ENCODE measurements around the gene NRN1.
"Not testable (repeated sequence)": the region's sequence is repeated elsewhere in the genome, so short reads cannot be mapped to it uniquely, and the experiment has no call there.

NRN1 gene

GRCh38 chr6:6006428-6007365 is at the start of gene NRN1:
NRN1 (minus strand) TSS chr6:6006925; CDS start chr6:6006749, 176 bp downstream.
- peak; percentile 18 for DNase-seq

- DNase-seq, result no peak
Observed at GRCh38 chr6:6052216-6052615, 45.5 kb upstream of the NRN1 start.

GRCh38 chr6:6046716-6047115 is 40.0 kb upstream of the NRN1 start:
- DNase-seq, result no peak

GRCh38 chr6:6039946-6040509 is 33.3 kb upstream of the NRN1 start:
- no peak for DNase-seq

- DNase-seq, result no peak
Observed at GRCh38 chr6:6037179-6037578, 30.5 kb upstream of the NRN1 start.

- DNase-seq, result no peak
Observed at GRCh38 chr6:6033858-6034257, 27.1 kb upstream of the NRN1 start.

GRCh38 chr6:6026513-6027205 is 19.9 kb upstream of the NRN1 start:
- no peak for DNase-seq

GRCh38 chr6:6025736-6026135 is 19.0 kb upstream of the NRN1 start:
- DNase-seq, result no peak

GRCh38 chr6:6024220-6024619 is 17.5 kb upstream of the NRN1 start:
- DNase-seq, result no peak

- not testable (repeated sequence) for DNase-seq
Observed at GRCh38 chr6:6022841-6023240, 16.1 kb upstream of the NRN1 start.

- DNase-seq, result peak; percentile 17
Observed at GRCh38 chr6:6008648-6009421, 2.1 kb upstream of the NRN1 start.

GRCh38 chr6:6008089-6008647 is 1.4 kb upstream of the NRN1 start:
- DNase-seq, result no peak

- DNase-seq, result peak; percentile 41
Observed at GRCh38 chr6:6007366-6008088, 802 bp upstream of the NRN1 start.

- DNase-seq, result peak; percentile 2
Observed at GRCh38 chr6:6006006-6006427, 708 bp downstream of the NRN1 start.

GRCh38 chr6:6005051-6006005 is 1.4 kb downstream of the NRN1 start:
- DNase-seq, result no peak

- DNase-seq, result no peak
Observed at GRCh38 chr6:6004390-6004995, 2.2 kb downstream of the NRN1 start.

- DNase-seq, result no peak
Observed at GRCh38 chr6:6003621-6004366, 2.9 kb downstream of the NRN1 start.

GRCh38 chr6:6002848-6003620 is 3.7 kb downstream of the NRN1 start:
- no peak for DNase-seq

Data from DMS79 treated with DMSO at 0.1 percent for 48 hours (cell line).